Body of pancreas (tissue), 4 donors: Measurements from ENCODE around the gene DUSP8. TPM values are rescaled to one million over a fixed set of nuclear protein-coding genes. Genes with fewer than 3 reads are reported as not detected.
A peak's percentile ranks its signal among the peaks of the same experiment; 100 is the strongest.

Source experiments
- ATAC-seq: fragments of 150-250 bp; one replicate; pipeline ENCODE4 v1.9.1; 2016
- DNase-seq, 4 donors: peaks; one replicate each; pipeline ENCODE4 v3.0.0-alpha.2; 2019
- H3K27ac ChIP-seq, 4 donors: fragments of 200-600 bp; sonication (generic); 1 replicate in 3 of 4; 2 replicates in 1 of 4; pipeline versions ENCODE4 v1.5.1 to v1.6.1; 2016 to 2019; ENCODE audit warnings: mild to moderate bottlenecking in 1 of 4, mixed read lengths in 1 of 4, moderate library complexity in 1 of 4
- H3K27me3 ChIP-seq, 2 donors: fragments of 200-600 bp; sonication (generic); one replicate each; pipeline ENCODE4 v1.6.0; 2016; ENCODE audit warnings: mild to moderate bottlenecking in 1 of 2
- H3K36me3 ChIP-seq, 2 donors: fragments of 200-600 bp; sonication (generic); replicated peaks in 1 of 2; 2 replicates each; pipeline ENCODE4 v1.5.1; 2016; ENCODE audit warnings: low read depth in 2 of 2; ENCODE audit not compliant: insufficient read depth in 1 of 2
- H3K4me1 ChIP-seq: fragments of 200-600 bp; sonication (generic); one replicate; pipeline ENCODE4 v1.6.0; 2016
- H3K4me3 ChIP-seq, 2 donors: fragments of 200-600 bp; sonication (generic); 1 replicate in 1 of 2; 2 replicates in 1 of 2; pipeline ENCODE4 v1.5.1; 2016 to 2019
- H3K9me3 ChIP-seq, 3 donors: fragments of 200-600 bp; sonication (generic); 1 replicate in 2 of 3; 2 replicates in 1 of 3; pipeline ENCODE4 v1.5.1; 2016
- CTCF ChIP-seq, 7 experiments: fragments of 450-650 bp in 4 of 7; fragments of 200-600 bp in 3 of 7; sonication (generic) in 3 of 7; IDR thresholded peaks; one replicate each; pipeline ENCODE4 v1.5.1; 2016 to 2019; ENCODE audit warnings: antibody characterized with exemption in 7 of 7
- POLR2A ChIP-seq, 3 donors: fragments of 450-650 bp; IDR thresholded peaks; one replicate each; pipeline ENCODE4 v1.6.1; 2016; ENCODE audit warnings: antibody characterized with exemption in 3 of 3, mild to moderate bottlenecking in 2 of 3
- WGBS, 2 donors: methylation state at CpG; one replicate each; pipeline ENCODE4 v1.1.5; 2017; 5-methylcytosine and 5-hydroxymethylcytosine counted together
- intact Hi-C: fragments of 100-400 bp; cut with DNase I; formaldehyde crosslinking; loops from one replicate; pipeline ENCODE4 v1.15.1; 2023
- total RNA-seq, 2 donors: library from RNA; depleted of rRNA; stranded (reverse); fragments of >200 nt; gene quantifications; one replicate each; pipeline ENCODE4 v1.1.0, GENCODE V29; 2016

The DUSP8 gene
- total RNA-seq, 2 donors from 2014 or later: 7.0 to 19.1 TPM

GRCh38 chr11:1567052-1567720, 4.9 kb downstream of the DUSP8 start:
- DNase-seq (peak in 2 of 4 donors; percentile 14 to 27), ATAC-seq (no peak)
- intact Hi-C loops: no loop called here
- Histone ChIP-seq H3K36me3 (peaks cover 0 to 2% of the 10 kb centered on the region in 2 donors), H3K27me3 (no peaks in the 10 kb centered on the region), H3K4me1 (peaks cover 76% of the 10 kb centered on the region), H3K4me3 (no peak overlapping the region), H3K27ac (no peak overlapping the region), H3K9me3 (no peaks in the 10 kb centered on the region)
- WGBS, 2 donors: 57 to 66% methylated on average over 12 to 13 of the region's 13 CpGs
- no peak for TF ChIP-seq CTCF (IDR thresholded peaks at IDR 0.05)
- TF ChIP-seq POLR2A (IDR thresholded peaks at IDR 0.05): no peak

- Histone ChIP-seq H3K36me3 (peaks cover 0 to 2% of the 10 kb centered on the region in 2 donors), H3K4me3 (no peak overlapping the region), H3K27ac (no peak overlapping the region), H3K9me3 (no peaks in the 10 kb centered on the region), H3K4me1 (peaks cover 76% of the 10 kb centered on the region), H3K27me3 (no peaks in the 10 kb centered on the region)
- WGBS, 2 donors: 0 to 76% methylated on average over 1 to 18 of the region's 20 CpGs
- ATAC-seq: no peak
- no peak for TF ChIP-seq CTCF (IDR thresholded peaks at IDR 0.05)
- peak in 1 of 4 donors; percentile 13 for DNase-seq
- intact Hi-C loops: no loop called here
Observed at GRCh38 chr11:1566381-1567051, 5.6 kb downstream of the DUSP8 start.

- ATAC-seq (no peak), DNase-seq (no peak)
- intact Hi-C loops: no loop called here
- H3K27ac ChIP-seq: peak overlapping the region in 1 of 4 donors; percentile 75
- H3K4me3 ChIP-seq: no peak overlapping the region
- 88 to 100% methylated on average over 1 to 4 of the region's 5 CpGs for WGBS, 2 donors
- no peak for TF ChIP-seq CTCF (IDR thresholded peaks at IDR 0.05)
- TF ChIP-seq POLR2A (IDR thresholded peaks at IDR 0.05): no peak
- H3K9me3 ChIP-seq: no peaks in the 10 kb centered on the region
- H3K27me3 ChIP-seq: no peaks in the 10 kb centered on the region
- H3K4me1 ChIP-seq: peaks cover 76% of the 10 kb centered on the region
- peaks cover 0 to 2% of the 10 kb centered on the region in 2 donors for H3K36me3 ChIP-seq
Observed at GRCh38 chr11:1565904-1566247, 6.2 kb downstream of the DUSP8 start.

GRCh38 chr11:1565173-1565903, 6.7 kb downstream of the DUSP8 start:
- peaks cover 0 to 2% of the 10 kb centered on the region in 2 donors for H3K36me3 ChIP-seq
- H3K27ac ChIP-seq: peak overlapping the region; percentile 50 to 90 (median 72)
- ATAC-seq (peak; percentile 6), DNase-seq (peak in 2 of 4 donors; percentile 51 to 71)
- H3K4me1 ChIP-seq: peaks cover 76% of the 10 kb centered on the region
- no peak for TF ChIP-seq CTCF (IDR thresholded peaks at IDR 0.05)
- no peak for TF ChIP-seq POLR2A (IDR thresholded peaks at IDR 0.05)
- H3K4me3 ChIP-seq: no peak overlapping the region
- intact Hi-C loops: no loop called here
- 78 to 90% methylated on average over 14 to 27 of the region's 28 CpGs for WGBS, 2 donors
- no peaks in the 10 kb centered on the region for H3K27me3 ChIP-seq
- H3K9me3 ChIP-seq: no peaks in the 10 kb centered on the region
